NCI-H526 (cell line): Measurements from ENCODE around the gene NPSR1.
"Not testable (repeated sequence)": the region's sequence is repeated elsewhere in the genome, so short reads cannot be mapped to it uniquely, and the experiment has no call there.

ENCODE experiments used
- DNase-seq, 2 experiments: peaks; one replicate each; lab custom pipeline; 2025; lab: John Stamatoyannopoulos, UW

NPSR1 gene, protein sequence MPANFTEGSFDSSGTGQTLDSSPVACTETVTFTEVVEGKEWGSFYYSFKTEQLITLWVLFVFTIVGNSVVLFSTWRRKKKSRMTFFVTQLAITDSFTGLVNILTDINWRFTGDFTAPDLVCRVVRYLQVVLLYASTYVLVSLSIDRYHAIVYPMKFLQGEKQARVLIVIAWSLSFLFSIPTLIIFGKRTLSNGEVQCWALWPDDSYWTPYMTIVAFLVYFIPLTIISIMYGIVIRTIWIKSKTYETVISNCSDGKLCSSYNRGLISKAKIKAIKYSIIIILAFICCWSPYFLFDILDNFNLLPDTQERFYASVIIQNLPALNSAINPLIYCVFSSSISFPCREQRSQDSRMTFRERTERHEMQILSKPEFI

DNA sequence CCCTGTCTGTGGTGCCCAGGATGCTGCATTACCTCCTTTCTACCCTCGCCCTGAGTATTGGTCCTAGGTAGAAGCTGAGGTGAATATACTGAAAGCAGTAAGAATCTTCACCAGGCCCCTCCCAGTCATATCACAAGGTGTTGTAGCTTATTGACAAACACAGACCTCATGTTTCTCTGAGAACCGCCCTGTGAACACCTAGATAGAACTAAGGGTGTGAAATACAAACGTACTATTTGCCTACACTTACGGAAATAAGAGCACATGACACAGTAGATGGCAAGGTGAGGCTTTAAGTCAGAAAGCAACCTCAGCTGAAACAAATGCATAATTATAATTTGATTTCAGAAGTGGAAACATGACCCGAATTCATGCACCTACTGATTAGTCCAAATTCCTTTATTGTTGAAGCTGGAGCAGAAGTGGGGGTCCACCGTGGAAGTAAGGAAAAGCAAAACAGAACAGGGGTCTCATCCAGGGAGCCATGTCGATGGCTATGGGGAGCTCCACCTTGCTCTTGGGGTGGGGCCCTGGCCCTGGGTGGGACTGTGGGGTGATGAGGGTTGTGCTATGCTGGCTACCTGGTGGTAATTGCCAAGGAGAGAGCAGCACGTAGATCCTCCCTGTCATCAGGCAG lies at the start of gene NPSR1:
Gene NPSR1, plus strand, starts transcription at position 587 of the 637 bp plus-strand sequence. CDS start 195 bp downstream, outside the sequence.
- DNase-seq, result no peak

DNA sequence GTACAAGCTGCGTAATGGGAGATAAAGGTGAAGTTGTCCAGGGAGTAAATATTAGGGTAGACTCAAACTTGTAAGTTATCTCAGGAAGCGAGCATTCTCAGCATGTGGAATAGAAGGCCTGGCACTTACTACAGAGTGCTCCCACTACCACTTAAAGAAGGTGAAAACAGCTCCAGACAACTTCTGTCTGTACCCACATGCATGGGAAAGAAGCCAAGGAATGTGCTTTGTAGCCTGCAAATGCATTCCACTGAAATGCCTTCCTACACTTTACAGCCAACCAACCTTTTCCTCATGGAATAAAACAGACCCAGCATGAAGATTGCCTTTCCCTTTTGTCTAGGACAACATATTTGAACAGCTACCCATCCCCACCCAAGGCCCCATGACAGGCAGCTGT lies 45.4 kb upstream of the NPSR1 start:
- DNase-seq, result no peak

DNA sequence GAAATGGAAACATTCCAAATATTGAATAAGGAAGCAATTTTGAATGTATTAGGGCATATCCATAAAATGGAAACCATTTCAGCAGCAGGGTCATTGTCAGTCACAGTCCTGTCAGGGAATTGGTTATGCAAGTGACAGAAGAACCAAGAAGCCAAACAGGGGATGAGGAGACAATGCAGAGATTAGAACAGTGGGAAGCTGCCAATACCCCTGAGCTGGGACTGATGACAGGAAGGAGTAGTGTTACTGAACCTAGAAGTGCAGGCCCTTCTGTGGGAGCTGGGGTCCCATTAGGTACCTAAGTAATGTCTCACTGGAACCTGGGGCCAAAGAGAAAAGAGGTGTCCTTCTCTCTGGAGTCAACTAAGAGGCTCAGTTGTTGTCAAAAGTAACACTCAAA lies 37.6 kb upstream of the NPSR1 start:
- no peak for DNase-seq

DNA sequence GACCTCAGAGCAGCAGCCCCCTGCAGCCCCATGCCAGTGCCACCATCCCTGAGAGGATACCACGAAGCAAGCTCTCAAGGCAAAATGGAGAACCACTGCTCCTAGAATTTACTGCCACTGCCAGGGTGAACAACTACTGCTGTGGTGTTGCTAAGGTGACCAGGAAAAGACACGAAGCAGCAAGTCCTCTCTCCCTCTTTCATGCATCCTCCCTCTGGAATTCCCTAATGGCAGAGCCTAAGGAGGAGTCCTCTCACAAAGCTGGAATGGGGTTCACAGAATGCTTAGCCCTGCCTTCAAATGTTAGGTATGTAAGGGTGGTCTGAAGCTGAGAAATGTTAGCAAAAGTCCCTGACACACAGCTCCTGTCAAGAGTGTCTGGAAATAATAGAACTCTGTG lies 35.8 kb upstream of the NPSR1 start:
- DNase-seq, result no peak

DNA sequence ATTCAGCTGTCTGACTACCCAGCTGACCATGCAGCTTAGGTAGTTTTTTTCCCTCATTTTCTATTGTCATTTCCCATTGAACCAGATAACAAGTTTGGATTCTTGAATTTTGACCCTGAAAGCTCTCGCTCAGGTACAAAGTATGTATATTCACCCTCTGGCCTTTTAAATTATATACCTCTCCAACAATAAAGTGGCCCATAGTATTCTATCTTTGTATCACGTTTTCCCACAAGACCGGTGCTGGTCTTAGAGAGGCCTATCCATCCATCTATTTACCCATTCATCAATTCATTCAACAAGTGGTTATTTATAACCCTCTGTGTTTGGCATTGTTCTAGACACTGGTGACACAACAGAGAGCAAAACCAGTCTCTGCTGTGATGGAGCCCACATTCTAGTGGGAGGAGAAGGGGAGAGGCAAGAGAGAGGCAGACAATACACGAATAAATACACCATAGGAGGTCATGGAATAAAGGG lies 35.2 kb upstream of the NPSR1 start:
- DNase-seq, result no peak

DNA sequence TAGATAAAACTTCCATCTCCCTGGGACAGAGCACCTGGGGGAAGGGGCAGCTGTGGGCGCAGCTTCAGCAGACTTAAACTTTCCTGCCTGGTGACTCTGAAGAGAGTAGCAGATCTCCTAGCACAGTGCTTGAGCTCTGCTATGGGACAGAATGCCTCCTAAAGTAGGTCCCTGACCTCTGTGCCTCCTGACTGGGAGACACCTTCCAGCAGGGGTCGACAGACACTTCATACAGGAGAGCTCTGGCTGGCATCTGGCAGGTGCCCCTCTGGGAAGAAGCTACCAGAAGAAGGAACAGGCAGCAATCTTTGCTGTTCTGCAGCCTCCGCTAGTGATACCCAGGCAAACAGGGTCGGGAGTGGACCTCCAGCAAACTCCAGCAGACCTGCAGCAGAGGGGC lies 29.4 kb upstream of the NPSR1 start:
- not testable (repeated sequence) for DNase-seq

DNA sequence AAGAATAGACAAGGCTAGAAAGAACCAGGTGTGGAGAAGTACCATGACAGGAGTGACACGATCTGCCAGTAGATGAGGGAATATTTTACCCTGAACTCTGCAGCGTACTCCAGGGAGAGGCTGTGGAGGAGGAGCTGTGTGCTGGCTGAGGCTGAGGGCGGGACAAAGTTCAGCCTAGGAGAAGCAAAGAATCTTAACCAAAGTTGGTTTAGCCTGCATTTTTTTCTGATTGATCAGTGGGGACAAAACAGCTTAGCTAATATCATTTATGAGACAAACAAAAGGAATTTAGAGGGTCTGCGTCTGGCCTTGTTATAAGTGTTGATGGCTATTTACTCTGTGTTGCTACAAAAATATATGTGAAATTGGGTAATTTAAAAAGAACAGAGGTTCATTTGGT lies 5.2 kb upstream of the NPSR1 start:
- DNase-seq, result no peak

DNA sequence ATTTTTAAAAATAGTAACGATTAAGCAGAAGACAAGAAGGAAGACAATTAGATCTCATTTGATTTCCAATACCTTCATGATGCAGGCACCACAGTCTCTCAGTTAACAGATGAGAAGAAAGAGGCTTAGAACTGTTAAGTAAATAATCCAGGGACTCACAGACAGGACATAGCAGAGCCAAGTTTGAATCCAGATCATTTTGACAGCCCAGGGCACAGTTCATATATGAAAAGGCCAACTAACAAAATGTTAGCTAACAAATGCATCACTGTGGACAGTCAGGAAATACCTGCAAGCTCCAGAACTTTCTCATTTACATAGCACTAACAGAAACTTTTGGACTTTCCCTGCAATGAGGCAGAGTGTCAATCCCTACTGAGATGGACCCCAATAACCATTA lies 4.2 kb upstream of the NPSR1 start:
- no peak for DNase-seq

DNA sequence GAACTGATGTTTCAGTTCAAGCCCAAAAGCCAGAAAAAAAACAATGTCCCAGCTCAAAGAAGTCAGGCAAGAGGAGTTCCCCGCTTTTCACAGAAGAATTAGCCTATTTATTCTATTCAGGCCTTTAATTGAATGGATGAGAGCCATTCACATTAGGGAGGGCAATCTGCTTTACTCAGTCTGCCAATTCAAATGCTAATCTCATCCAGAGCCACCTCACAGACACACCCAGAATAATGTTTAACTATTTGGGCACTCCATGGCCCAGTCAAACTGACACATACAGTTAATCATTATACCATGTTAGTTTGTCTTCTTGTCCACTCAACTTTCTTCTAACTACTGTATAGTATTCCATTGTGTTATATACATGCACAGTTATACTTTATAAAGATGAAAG lies 2.6 kb upstream of the NPSR1 start:
- DNase-seq, result no peak

DNA sequence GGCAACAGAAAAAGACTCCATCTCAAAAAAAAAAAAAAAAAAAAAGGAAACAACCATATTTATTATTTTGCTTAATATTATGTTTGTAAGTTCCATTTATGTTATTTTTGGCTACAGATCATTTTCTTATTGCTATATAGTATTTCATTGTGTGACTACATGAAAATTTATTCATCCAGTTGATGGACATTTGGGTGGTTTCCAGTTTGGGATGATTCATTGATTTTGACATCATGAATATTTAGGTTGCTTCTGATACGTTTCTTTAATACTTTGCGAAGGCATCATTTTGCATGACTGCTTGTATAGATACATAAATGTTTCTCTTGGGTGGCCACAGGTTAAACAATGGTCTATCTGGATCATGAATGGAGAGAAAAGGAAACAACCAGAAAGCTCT lies 2.0 kb upstream of the NPSR1 start:
- DNase-seq, result no peak

DNA sequence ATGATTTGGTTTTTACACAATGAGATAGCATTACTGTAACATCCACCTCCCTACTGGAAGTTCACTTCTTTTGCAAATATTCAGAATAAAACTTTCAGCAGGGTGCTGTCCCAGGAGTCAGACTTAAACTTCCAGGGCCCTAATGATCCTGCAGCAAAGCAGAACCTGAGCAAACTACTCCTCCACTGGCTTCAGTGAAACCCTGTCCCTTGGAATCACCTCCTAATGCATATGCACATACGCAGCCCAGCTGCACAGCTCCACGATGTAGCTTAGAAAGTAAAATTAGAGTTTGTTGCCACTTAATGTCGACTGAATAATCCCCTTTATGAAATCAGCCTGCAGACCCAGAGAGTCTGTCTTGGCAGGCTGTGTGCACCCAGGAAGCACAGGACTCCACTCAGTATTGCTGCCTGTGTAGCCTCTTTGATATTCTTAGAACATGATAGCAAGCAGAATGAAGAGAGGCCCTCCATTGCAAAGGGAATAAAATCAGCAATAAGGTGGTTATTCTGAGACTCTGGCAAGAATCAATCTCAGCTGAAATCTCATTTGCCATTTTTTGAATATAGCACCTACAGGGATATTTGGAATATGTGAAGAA lies 1.6 kb downstream of the NPSR1 start:
- DNase-seq, result no peak

DNA sequence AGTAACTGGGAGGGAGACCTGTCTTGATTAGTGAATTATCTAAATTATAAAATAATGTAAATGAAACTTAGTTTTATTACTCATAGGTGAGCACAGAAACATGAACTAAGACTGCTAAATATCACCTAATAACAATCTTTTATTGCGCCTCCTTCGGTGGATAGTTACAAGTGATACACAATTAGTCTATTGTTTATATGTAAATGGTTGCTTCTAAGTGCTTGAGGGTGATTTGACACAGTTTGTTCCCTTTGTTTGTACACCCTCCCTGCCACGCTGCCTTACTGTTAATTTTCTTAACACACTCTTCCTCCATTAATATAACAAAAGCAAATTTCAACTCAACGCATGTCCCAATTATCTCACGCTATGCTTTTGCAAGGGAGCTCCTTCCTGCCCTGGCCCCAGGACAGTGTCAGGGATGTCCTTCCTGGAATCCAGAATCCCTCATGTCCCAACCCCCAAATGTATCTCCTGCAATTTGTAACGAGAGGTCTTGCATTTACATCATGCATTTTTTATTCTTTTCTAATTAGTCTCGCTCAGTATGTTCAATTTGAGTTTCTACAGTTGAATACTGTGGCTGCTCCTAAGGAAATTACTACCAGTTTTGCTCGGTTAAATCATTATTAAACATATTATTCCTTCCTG lies 4.2 kb downstream of the NPSR1 start:
- DNase-seq, result peak; percentile 18 to 52

DNA sequence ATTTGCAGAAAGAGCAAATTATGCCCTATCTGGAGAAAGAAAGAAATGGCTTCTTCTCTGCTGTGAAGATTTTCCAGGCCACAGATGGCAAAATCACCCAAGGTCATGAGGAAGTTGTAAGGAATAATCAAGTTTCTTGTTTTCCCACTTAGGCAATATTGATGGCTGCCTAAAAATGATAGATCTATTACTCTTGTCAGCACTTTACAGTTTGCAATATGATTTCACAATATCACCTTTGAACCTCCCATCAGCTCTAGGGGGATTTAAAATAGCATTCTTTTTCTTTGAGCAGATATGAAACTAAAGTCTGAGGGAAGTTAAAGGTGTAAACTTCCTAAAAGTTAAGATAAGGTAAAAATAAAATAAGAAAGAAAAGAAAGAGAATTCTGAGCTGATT lies 6.7 kb downstream of the NPSR1 start:
- no peak for DNase-seq

DNA sequence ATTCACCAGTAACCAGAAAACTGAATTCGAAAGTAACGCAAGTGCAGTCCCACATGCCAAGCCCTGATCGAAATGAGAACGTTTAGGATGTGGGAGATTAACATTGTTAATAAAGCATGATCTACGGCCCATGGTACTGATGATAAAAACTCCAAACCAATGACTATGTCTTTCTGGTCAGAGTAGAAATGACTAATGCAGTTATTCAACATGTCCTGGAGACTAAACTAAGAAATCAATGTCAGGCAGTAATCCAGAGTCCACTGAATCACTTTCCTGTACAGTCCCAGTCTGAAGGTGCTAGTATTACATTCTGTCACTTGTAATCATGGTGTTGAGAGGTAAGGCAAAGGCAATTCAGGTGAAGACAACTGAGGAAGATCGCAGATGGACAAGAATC lies 14.4 kb downstream of the NPSR1 start:
- DNase-seq, result no peak

DNA sequence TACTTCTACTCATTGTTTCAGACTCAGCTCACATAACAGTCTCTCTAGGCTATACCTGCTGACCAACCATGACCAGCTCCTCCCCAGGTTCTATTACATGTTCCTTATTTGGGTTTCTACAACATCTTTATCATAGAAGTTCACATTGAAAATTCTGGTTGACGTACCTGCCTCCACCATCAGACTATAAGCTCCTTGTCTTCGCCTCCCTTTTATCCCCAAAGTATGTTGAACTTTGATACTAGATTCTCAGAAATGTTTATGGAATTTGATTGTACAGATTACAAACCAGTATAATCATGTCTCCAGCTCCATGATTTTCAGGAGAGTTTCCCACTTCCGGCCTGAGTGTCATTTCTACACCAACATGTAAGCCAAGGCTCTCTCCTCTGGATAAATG lies 15.0 kb downstream of the NPSR1 start:
- no peak for DNase-seq

DNA sequence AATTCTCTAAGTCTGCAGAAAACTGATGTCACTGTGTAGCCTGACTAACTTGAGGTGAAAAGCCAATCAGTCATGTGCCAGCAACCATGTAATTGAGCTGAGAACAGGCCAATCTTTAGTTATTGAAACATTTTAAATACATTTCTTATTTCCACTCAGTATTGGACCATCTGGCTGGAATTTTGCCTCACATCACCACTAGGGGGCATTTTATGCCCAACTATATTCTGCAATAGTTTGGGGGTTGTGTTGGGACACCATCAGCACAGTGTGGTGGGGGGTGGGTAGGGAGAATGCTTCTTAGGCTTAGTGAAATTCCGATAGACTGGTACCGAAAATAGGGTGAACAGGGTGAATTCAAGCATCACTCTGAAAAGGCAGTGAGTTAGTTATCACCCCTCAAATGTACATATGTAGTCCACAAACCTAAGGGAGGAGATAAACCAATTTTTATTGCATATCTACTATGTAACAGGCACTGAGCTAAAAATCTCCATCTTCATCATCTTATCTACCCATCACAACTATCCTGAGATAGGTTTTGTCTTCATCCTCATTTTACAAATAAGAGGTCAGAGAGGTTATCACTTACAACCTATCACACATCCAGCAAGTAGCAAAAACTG lies 17.8 kb downstream of the NPSR1 start:
- peak in 1 of 2 experiments; percentile 60 for DNase-seq

DNA sequence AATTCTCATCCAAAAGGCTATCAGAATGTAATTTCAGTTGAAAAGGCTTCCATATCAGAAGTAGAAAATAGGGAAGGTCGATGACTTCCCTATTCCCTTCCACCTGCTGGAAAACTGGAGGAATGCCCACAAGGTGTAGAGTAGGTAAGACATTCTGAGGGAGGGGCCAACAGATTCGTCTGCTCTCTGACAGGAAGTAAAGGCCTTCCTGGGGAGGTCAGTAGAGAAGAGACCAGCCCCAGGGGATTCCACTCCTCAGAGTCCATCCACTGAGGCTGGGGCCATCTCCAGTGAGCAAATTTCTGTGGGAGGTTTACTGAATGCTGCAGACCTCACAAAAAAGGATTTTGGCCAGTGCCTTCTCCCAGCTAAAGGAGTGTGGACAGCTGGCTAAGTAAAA lies 19.5 kb downstream of the NPSR1 start:
- no peak for DNase-seq

DNA sequence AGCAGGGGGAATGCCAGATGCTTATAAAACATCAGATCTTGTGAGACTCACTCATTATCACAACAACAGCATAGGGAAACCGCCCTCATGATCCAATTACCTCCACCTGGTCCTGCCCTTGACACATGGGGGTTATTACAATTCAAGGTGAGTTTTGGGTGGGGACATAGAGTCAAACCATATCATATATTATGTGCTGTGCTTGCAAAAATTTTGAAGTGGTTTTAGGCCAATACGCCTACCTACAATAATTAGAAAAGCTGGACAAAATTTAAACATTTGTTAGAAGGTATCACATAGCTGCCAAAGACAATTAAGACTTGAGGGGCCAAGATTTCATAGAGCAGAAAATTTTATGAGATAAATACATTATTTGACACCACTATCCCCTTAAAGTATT lies 29.5 kb downstream of the NPSR1 start:
- DNase-seq, result no peak

DNA sequence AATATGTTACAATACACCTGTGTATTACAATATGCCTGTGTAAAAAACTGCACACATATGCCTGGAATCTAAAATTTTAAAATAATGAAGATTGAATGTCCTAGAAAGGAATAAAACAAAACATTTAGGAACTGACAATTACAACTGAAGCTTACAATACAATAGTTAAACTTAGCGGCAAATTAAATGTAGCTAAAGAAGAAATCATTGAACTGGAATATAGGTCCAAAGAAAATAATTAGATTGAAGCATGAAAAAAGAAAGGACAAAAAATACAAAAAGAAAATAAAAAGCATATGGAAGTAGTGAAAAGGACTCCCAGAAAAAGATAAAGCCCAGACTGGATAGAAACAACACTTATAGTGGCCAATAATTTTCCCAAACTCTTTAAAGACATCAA lies 38.4 kb downstream of the NPSR1 start:
- DNase-seq, result no peak

DNA sequence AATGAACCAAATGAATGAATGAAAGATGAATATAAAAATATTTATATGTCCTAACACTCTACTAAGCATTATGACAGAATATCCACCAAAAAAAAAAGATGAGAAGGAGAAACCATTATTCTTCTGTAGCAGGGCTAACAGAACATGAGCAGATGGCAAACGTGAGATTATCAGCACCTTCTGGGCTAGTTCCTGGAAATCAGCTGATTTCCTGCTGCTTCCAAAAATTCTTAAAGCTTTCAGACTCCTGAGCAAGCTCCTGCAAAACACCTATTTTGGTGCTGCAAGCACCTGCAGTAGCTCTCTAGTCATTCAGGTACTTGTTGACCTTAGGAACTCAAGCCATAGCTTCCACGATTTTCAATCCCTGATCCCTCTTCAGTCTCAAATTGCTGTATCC lies 51.8 kb downstream of the NPSR1 start:
- no peak for DNase-seq

DNA sequence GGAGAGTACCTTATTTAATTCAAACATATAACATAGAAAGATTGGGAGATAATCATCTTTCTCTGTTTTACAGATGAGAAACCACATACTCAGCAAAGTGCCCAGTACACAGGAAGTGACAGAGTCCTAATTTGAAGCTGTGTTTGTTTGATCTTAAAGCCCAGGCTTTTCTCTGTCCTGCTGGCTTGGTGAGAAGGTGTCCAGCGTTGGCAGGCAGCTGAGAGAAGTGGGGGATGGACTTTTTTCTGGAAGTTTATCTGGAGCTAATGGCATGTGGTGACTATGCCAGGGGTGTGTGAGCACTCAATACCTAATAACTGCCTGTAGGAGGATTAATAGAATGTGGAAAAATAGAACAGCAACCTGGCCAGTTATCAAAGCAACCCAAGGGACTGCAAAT lies 60.8 kb downstream of the NPSR1 start:
- DNase-seq, result no peak

DNA sequence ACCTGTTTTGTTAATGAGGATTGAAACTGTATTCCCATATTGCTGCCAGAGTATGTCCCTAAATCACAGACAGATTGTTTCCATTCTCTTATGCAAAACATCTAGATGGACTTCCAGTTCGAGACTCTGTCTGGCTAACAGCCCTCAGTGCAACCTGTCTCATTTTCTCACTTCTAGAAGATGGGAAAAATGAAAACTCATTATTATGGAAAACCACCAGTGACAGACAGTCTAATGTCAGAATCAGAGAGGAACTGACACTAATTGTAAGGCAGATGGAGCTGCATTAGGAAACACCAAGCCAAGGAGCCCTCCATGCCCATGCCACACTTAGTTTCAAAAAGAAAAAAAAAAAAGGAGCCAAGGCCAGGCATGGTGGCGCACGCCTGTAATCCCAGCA lies 61.6 kb downstream of the NPSR1 start:
- DNase-seq, result no peak
